Measurements from ENCODE around the gene EPB41. TPM values are rescaled to one million over a fixed set of nuclear protein-coding genes. Genes with fewer than 3 reads are reported as not detected.

The EPB41 gene
- total and polyA plus RNA-seq, 2 of the 8 experiments (the other 6 are each of a cell fraction or from before 2014, with no cell fraction given), result 36.7 to 109 TPM

DNA sequence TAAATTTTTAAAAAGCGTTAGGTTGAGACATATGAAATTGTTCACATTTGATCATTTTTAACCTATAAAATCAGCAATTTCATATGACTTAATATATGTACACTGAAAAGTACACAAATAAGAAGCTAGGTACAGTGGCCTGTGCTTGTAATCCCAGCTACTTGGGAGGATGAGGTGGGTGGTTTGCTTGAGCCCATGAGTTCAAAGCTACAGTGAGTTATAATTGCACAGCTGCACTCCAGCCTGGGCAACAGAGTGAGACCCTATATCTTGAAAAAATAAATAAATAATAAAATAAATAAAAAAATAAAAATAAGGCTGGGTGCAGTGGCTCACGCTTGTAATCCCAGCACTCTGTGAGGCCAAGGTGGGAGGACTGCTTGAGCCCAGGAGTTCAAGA, 5.2 kb upstream of the EPB41 start (continued):
- TF ChIP-seq, protein P1, sequence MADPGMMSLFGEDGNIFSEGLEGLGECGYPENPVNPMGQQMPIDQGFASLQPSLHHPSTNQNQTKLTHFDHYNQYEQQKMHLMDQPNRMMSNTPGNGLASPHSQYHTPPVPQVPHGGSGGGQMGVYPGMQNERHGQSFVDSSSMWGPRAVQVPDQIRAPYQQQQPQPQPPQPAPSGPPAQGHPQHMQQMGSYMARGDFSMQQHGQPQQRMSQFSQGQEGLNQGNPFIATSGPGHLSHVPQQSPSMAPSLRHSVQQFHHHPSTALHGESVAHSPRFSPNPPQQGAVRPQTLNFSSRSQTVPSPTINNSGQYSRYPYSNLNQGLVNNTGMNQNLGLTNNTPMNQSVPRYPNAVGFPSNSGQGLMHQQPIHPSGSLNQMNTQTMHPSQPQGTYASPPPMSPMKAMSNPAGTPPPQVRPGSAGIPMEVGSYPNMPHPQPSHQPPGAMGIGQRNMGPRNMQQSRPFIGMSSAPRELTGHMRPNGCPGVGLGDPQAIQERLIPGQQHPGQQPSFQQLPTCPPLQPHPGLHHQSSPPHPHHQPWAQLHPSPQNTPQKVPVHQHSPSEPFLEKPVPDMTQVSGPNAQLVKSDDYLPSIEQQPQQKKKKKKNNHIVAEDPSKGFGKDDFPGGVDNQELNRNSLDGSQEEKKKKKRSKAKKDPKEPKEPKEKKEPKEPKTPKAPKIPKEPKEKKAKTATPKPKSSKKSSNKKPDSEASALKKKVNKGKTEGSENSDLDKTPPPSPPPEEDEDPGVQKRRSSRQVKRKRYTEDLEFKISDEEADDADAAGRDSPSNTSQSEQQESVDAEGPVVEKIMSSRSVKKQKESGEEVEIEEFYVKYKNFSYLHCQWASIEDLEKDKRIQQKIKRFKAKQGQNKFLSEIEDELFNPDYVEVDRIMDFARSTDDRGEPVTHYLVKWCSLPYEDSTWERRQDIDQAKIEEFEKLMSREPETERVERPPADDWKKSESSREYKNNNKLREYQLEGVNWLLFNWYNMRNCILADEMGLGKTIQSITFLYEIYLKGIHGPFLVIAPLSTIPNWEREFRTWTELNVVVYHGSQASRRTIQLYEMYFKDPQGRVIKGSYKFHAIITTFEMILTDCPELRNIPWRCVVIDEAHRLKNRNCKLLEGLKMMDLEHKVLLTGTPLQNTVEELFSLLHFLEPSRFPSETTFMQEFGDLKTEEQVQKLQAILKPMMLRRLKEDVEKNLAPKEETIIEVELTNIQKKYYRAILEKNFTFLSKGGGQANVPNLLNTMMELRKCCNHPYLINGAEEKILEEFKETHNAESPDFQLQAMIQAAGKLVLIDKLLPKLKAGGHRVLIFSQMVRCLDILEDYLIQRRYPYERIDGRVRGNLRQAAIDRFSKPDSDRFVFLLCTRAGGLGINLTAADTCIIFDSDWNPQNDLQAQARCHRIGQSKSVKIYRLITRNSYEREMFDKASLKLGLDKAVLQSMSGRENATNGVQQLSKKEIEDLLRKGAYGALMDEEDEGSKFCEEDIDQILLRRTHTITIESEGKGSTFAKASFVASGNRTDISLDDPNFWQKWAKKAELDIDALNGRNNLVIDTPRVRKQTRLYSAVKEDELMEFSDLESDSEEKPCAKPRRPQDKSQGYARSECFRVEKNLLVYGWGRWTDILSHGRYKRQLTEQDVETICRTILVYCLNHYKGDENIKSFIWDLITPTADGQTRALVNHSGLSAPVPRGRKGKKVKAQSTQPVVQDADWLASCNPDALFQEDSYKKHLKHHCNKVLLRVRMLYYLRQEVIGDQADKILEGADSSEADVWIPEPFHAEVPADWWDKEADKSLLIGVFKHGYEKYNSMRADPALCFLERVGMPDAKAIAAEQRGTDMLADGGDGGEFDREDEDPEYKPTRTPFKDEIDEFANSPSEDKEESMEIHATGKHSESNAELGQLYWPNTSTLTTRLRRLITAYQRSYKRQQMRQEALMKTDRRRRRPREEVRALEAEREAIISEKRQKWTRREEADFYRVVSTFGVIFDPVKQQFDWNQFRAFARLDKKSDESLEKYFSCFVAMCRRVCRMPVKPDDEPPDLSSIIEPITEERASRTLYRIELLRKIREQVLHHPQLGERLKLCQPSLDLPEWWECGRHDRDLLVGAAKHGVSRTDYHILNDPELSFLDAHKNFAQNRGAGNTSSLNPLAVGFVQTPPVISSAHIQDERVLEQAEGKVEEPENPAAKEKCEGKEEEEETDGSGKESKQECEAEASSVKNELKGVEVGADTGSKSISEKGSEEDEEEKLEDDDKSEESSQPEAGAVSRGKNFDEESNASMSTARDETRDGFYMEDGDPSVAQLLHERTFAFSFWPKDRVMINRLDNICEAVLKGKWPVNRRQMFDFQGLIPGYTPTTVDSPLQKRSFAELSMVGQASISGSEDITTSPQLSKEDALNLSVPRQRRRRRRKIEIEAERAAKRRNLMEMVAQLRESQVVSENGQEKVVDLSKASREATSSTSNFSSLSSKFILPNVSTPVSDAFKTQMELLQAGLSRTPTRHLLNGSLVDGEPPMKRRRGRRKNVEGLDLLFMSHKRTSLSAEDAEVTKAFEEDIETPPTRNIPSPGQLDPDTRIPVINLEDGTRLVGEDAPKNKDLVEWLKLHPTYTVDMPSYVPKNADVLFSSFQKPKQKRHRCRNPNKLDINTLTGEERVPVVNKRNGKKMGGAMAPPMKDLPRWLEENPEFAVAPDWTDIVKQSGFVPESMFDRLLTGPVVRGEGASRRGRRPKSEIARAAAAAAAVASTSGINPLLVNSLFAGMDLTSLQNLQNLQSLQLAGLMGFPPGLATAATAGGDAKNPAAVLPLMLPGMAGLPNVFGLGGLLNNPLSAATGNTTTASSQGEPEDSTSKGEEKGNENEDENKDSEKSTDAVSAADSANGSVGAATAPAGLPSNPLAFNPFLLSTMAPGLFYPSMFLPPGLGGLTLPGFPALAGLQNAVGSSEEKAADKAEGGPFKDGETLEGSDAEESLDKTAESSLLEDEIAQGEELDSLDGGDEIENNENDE (IDR thresholded peaks at IDR 0.05; ENCODE audit: insufficient replicate concordance, low read length), result no peak
- no peak for TF ChIP-seq EGR1 (IDR thresholded peaks at IDR 0.05; ENCODE audit: borderline replicate concordance, low read depth, low read length)
- TF ChIP-seq, protein P2, sequence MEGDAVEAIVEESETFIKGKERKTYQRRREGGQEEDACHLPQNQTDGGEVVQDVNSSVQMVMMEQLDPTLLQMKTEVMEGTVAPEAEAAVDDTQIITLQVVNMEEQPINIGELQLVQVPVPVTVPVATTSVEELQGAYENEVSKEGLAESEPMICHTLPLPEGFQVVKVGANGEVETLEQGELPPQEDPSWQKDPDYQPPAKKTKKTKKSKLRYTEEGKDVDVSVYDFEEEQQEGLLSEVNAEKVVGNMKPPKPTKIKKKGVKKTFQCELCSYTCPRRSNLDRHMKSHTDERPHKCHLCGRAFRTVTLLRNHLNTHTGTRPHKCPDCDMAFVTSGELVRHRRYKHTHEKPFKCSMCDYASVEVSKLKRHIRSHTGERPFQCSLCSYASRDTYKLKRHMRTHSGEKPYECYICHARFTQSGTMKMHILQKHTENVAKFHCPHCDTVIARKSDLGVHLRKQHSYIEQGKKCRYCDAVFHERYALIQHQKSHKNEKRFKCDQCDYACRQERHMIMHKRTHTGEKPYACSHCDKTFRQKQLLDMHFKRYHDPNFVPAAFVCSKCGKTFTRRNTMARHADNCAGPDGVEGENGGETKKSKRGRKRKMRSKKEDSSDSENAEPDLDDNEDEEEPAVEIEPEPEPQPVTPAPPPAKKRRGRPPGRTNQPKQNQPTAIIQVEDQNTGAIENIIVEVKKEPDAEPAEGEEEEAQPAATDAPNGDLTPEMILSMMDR (IDR thresholded peaks at IDR 0.05; ENCODE audit: control extremely low read depth in 1 of 3, insufficient read depth in 1 of 3, low read depth in 1 of 3, low read length in 3 of 3), result no peak
- TF ChIP-seq RBBP5 (IDR thresholded peaks at IDR 0.05; ENCODE audit: borderline replicate concordance, low read depth, low read length), result no peak
- TF ChIP-seq BRCA1 (IDR thresholded peaks at IDR 0.05; ENCODE audit: low read depth, low read length), result no peak
